B cell (primary cell): ENCODE results near the gene CLEC4D. TPM values are rescaled to one million over a fixed set of nuclear protein-coding genes. Genes with fewer than 3 reads are reported as not detected.

ENCODE experiments used
- ATAC-seq: fragments of 200-7000 bp; cut with Tn5 transposase; one replicate; pipeline ENCODE4 v1.10.0; 2021; ENCODE audit warnings: low read depth, mild to moderate bottlenecking, moderate number of reproducible peaks, moderate library complexity
- CTCF ChIA-PET: fragments of 350-600 bp; sonication (Branson Sonifier 250); formaldehyde crosslinking; loops from one replicate; lab custom pipeline; 2021; ENCODE audit warnings: antibody characterized with exemption, inconsistent platforms; lab: Charles Lee
- POLR2A ChIA-PET: fragments of 350-600 bp; sonication (Branson Sonifier 250); formaldehyde crosslinking; loops from one replicate; lab custom pipeline; 2021; ENCODE audit warnings: antibody characterized with exemption; lab: Charles Lee
- DNase-seq: peaks from one replicate; pipeline ENCODE4 v3.0.0; 2013
- H2AFZ ChIP-seq: 2 replicates; pipeline ENCODE4 v1.6.1; 2012; ENCODE audit warnings: mild to moderate bottlenecking, low read depth, low read length; ENCODE audit not compliant: insufficient read depth, poor library complexity, severe bottlenecking
- H3K27ac ChIP-seq, 2 donors: 1 replicate in 1 of 2; 2 replicates in 1 of 2; pipeline ENCODE4 v1.5.1; 2012 to 2013; ENCODE audit warnings: low read length in 2 of 2, mild to moderate bottlenecking in 2 of 2, moderate library complexity in 1 of 2
- H3K27me3 ChIP-seq, 4 experiments: fragments of 200-600 bp in 1 of 4; sonication (generic) in 1 of 4; replicated peaks in 1 of 4; 1 replicate in 2 of 4; 2 replicates in 2 of 4; pipeline versions ENCODE4 v1.6.1 to v1.7.0; 2013 to 2016; ENCODE audit warnings: low read length in 3 of 4, mild to moderate bottlenecking in 2 of 4, mixed read lengths in 1 of 4, moderate library complexity in 1 of 4; ENCODE audit not compliant: insufficient read depth in 4 of 4, control insufficient read depth in 3 of 4; ENCODE audit errors: control extremely low read depth in 1 of 4
- H3K36me3 ChIP-seq, 2 experiments: replicated peaks in 1 of 2; 1 replicate in 1 of 2; 2 replicates in 1 of 2; pipeline versions ENCODE4 v1.6.1 to v1.7.1; 2013; ENCODE audit warnings: low read length in 1 of 2; ENCODE audit not compliant: insufficient read depth in 2 of 2, control insufficient read depth in 1 of 2; ENCODE audit errors: control extremely low read depth in 1 of 2, extremely low read depth in 1 of 2
- H3K4me1 ChIP-seq, 2 donors: fragments of 200-600 bp in 1 of 2; sonication (generic) in 1 of 2; 1 replicate in 1 of 2; 2 replicates in 1 of 2; pipeline versions ENCODE4 v1.5.1 to v1.6.1; 2013 to 2017; ENCODE audit warnings: low read length in 2 of 2; ENCODE audit not compliant: control insufficient read depth in 2 of 2, insufficient read depth in 2 of 2
- H3K4me2 ChIP-seq: replicated peaks from 2 replicates; pipeline ENCODE3; 2012; ENCODE audit warnings: mild to moderate bottlenecking, low read depth, low read length; ENCODE audit not compliant: poor library complexity, severe bottlenecking
- H3K4me3 ChIP-seq, 5 experiments: fragments of 200-600 bp in 1 of 5; sonication (generic) in 1 of 5; 1 replicate in 3 of 5; 2 replicates in 2 of 5; pipeline versions ENCODE4 v1.5.1 to v1.7.0; 2011 to 2016; ENCODE audit warnings: low read length in 4 of 5, mild to moderate bottlenecking in 4 of 5, low read depth in 2 of 5, control low read depth in 1 of 5, moderate library complexity in 1 of 5; ENCODE audit not compliant: insufficient read depth in 1 of 5; ENCODE audit errors: control extremely low read depth in 1 of 5, extremely low read depth in 1 of 5
- H3K79me2 ChIP-seq: fragments of 200-600 bp; sonication (generic); one replicate; pipeline ENCODE4 v1.6.0; 2016; ENCODE audit warnings: low read length; ENCODE audit not compliant: control insufficient read depth, insufficient read depth
- H3K9ac ChIP-seq: fragments of 200-600 bp; sonication (generic); 2 replicates; pipeline ENCODE4 v1.6.1; 2017; ENCODE audit warnings: mild to moderate bottlenecking, low read length, moderate library complexity
- H3K9me3 ChIP-seq, 3 donors: one replicate each; pipeline versions ENCODE4 v1.6.1 to v1.7.1; 2013; ENCODE audit warnings: low read length in 2 of 3; ENCODE audit not compliant: control insufficient read depth in 2 of 3, insufficient read depth in 1 of 3; ENCODE audit errors: control extremely low read depth in 1 of 3
- H4K20me1 ChIP-seq: 2 replicates; pipeline ENCODE4 v1.6.0; 2012; ENCODE audit warnings: mild to moderate bottlenecking, low read length; ENCODE audit not compliant: insufficient read depth, control insufficient read depth, poor library complexity, severe bottlenecking
- H3K27ac Mint-ChIP-seq: one replicate; pipeline ENCODE4 v1.8.0; 2021; ENCODE audit warnings: mixed read lengths
- H3K27me3 Mint-ChIP-seq: one replicate; pipeline ENCODE4 v1.8.0; 2021; ENCODE audit warnings: mixed read lengths
- H3K4me1 Mint-ChIP-seq: one replicate; pipeline ENCODE4 v1.8.0; 2021; ENCODE audit warnings: mixed read lengths
- H3K4me3 Mint-ChIP-seq: one replicate; pipeline ENCODE4 v1.8.0; 2021; ENCODE audit warnings: mixed read lengths
- H3K9me3 Mint-ChIP-seq: one replicate; pipeline ENCODE4 v1.8.0; 2022; ENCODE audit warnings: mixed read lengths; ENCODE audit not compliant: insufficient read depth
- CTCF ChIP-seq: fragments of 200-600 bp; IDR thresholded peaks from one replicate; pipeline ENCODE4 v1.8.0; 2022; ENCODE audit warnings: antibody characterized with exemption, mild to moderate bottlenecking
- EZH2 ChIP-seq: IDR thresholded peaks from 2 replicates; pipeline ENCODE4 v1.6.1; 2012; ENCODE audit warnings: borderline replicate concordance, low read depth, mild to moderate bottlenecking, moderate library complexity, low read length; ENCODE audit not compliant: insufficient read depth, poor library complexity, severe bottlenecking
- WGBS: methylation state at CpG from one replicate; pipeline ENCODE4 v1.1.5; 2013; ENCODE audit warnings: missing lambda C conversion rate; ENCODE audit not compliant: insufficient coverage; 5-methylcytosine and 5-hydroxymethylcytosine counted together
- intact Hi-C: fragments of 100-400 bp; cut with micrococcal nuclease; formaldehyde crosslinking; loops from one replicate; pipeline ENCODE4 v1.10.0; 2022
- polyA plus RNA-seq: library from polyadenylated mRNA; depleted of rRNA; stranded (reverse); fragments of >200 nt; gene quantifications from 2 replicates; pipeline ENCODE4 v1.2.3, GENCODE V29; 2012
- total RNA-seq, 2 donors: library from RNA; stranded (reverse); fragments of 120-200 nt in 1 of 2; gene quantifications; 1 replicate in 1 of 2; 2 replicates in 1 of 2; pipeline versions ENCODE4 v1.2.3 to v1.2.4, GENCODE V29; 2013 to 2022

Gene CLEC4D
- total and polyA plus RNA-seq, 2 donors (not counting 1 experiment from before 2014, with no cell fraction given), result not detected

GRCh38 chr12:8504351-8504750 is 9.0 kb upstream of the CLEC4D start:
- peaks cover 11% of the 10 kb centered on the region for H3K4me1 Mint-ChIP-seq
- CTCF ChIA-PET, result no interaction called here
- Histone ChIP-seq H3K36me3 (no peaks in the 10 kb centered on the region), H3K27ac (no peak overlapping the region), H3K4me3 (no peak overlapping the region), H3K4me2 (no peak overlapping the region), H3K9me3 (no peaks in the 10 kb centered on the region), H4K20me1 (no peaks in the 10 kb centered on the region), H3K4me1 (peaks cover 7 to 9% of the 10 kb centered on the region in 2 donors), H3K27me3 (peaks cover 0 to 19% (median 3%) of the 10 kb centered on the region in 4 experiments), H3K9ac (no peak overlapping the region), H3K79me2 (no peaks in the 10 kb centered on the region), H2AFZ (no peak overlapping the region)
- DNase-seq (no peak), ATAC-seq (no peak)
- no peak overlapping the region for H3K4me3 Mint-ChIP-seq
- no peak overlapping the region for H3K27ac Mint-ChIP-seq
- H3K9me3 Mint-ChIP-seq, result no peaks in the 10 kb centered on the region
- TF ChIP-seq CTCF (no peak), EZH2 (no peak)
- intact Hi-C loops, result no loop called here
- POLR2A ChIA-PET, result no interaction called here
- peaks cover 25% of the 10 kb centered on the region for H3K27me3 Mint-ChIP-seq
- no CpG with 5 or more reads among the region's 1 CpG for WGBS

- Histone ChIP-seq H3K27ac (no peak overlapping the region), H3K4me2 (no peak overlapping the region), H4K20me1 (no peaks in the 10 kb centered on the region), H3K79me2 (no peaks in the 10 kb centered on the region), H3K4me1 (peaks cover 10 to 11% of the 10 kb centered on the region in 2 donors), H3K4me3 (no peak overlapping the region), H3K27me3 (peaks cover 0 to 26% (median 3%) of the 10 kb centered on the region in 4 experiments), H2AFZ (no peak overlapping the region), H3K9ac (no peak overlapping the region), H3K36me3 (no peaks in the 10 kb centered on the region), H3K9me3 (no peaks in the 10 kb centered on the region)
- intact Hi-C loops, result no loop called here
- Mint-ChIP-seq H3K9me3 (no peaks in the 10 kb centered on the region), H3K4me3 (no peak overlapping the region), H3K27me3 (peaks cover 40% of the 10 kb centered on the region), H3K27ac (no peak overlapping the region), H3K4me1 (peaks cover 13% of the 10 kb centered on the region)
- DNase-seq (no peak), ATAC-seq (no peak)
- ChIA-PET POLR2A (no interaction called here), CTCF (interaction anchor here (0.6 kb wide), 1 partner anchor 684 kb away, joined by 3 read pairs; no protein-coding TSS in a partner anchor)
- WGBS, result 98% methylated on average over 3 of the region's 3 CpGs
- no peak for TF ChIP-seq CTCF
- no peak for TF ChIP-seq EZH2
These were observed 5.7 kb upstream of the CLEC4D start for GRCh38 chr12:8507596-8507995.
